ENCODE results near the gene PA2G4.

- TF ChIP-seq CTCF (IDR thresholded peaks at IDR 0.05; ENCODE audit: low read depth, low read length, poor library complexity, severe bottlenecking) (no peak), EZH2phosphoT487 (IDR thresholded peaks at IDR 0.05; ENCODE audit: borderline replicate concordance, low read length) (no peak)
Observed at GRCh38 chr12:56061982-56062381, 42.4 kb upstream of the PA2G4 start.
